Neural progenitor cell (in vitro differentiated cells): ENCODE measurements around the gene DNMT3A. TPM values are rescaled to one million over a fixed set of nuclear protein-coding genes. Genes with fewer than 3 reads are reported as not detected.

Source experiments
- DNase-seq: peaks from one replicate; pipeline ENCODE4 v3.0.0-alpha.2; 2016; ENCODE audit warnings: low spot score
- H2AFZ ChIP-seq: fragments of 200-600 bp; sonication (generic); replicated peaks from 2 replicates; pipeline ENCODE4 v1.6.1; 2016; ENCODE audit warnings: antibody characterized with exemption
- H3F3A ChIP-seq: fragments of 200-600 bp; sonication (generic); 2 replicates; pipeline ENCODE4 v1.6.1; 2016; ENCODE audit warnings: antibody characterized with exemption, low read depth
- H3K27ac ChIP-seq: fragments of 200-600 bp; sonication (generic); 2 replicates; pipeline ENCODE4 v1.5.1; 2016; ENCODE audit warnings: mild to moderate bottlenecking
- H3K27me3 ChIP-seq: fragments of 200-600 bp; sonication (generic); 2 replicates; pipeline ENCODE4 v1.6.1; 2016; ENCODE audit warnings: mild to moderate bottlenecking, moderate library complexity
- H3K36me3 ChIP-seq: fragments of 200-600 bp; sonication (generic); 2 replicates; pipeline ENCODE4 v1.5.1; 2016
- H3K4me1 ChIP-seq: fragments of 200-600 bp; sonication (generic); 2 replicates; pipeline ENCODE4 v1.6.1; 2016; ENCODE audit warnings: mixed run types
- H3K4me2 ChIP-seq: fragments of 200-600 bp; sonication (generic); 2 replicates; pipeline ENCODE4 v1.6.1; 2016
- H3K4me3 ChIP-seq: fragments of 200-600 bp; sonication (generic); 2 replicates; pipeline ENCODE4 v1.5.1; 2016
- H3K79me2 ChIP-seq: fragments of 200-600 bp; sonication (generic); 2 replicates; pipeline ENCODE4 v1.6.1; 2016; ENCODE audit warnings: low read depth
- H3K9ac ChIP-seq: fragments of 200-600 bp; sonication (generic); 2 replicates; pipeline ENCODE4 v1.6.1; 2016
- H3K9me3 ChIP-seq: fragments of 200-600 bp; sonication (generic); 2 replicates; pipeline ENCODE4 v1.5.1; 2016; ENCODE audit warnings: low read depth
- H4K20me1 ChIP-seq: fragments of 200-600 bp; sonication (generic); 2 replicates; pipeline ENCODE4 v1.6.1; 2016; ENCODE audit warnings: low read depth
- H3K27ac Mint-ChIP-seq: 3 replicates; pipeline ENCODE4 v1.8.0; 2021; ENCODE audit warnings: mixed read lengths
- H3K27me3 Mint-ChIP-seq: 2 replicates; pipeline ENCODE4 v1.8.0; 2022; ENCODE audit warnings: low read depth, mild to moderate bottlenecking, inconsistent platforms, moderate library complexity, mixed read lengths; ENCODE audit not compliant: insufficient read depth
- H3K36me3 Mint-ChIP-seq: 3 replicates; pipeline ENCODE4 v1.8.0; 2021; ENCODE audit warnings: mixed read lengths
- H3K4me1 Mint-ChIP-seq: 3 replicates; pipeline ENCODE4 v1.8.0; 2021; ENCODE audit warnings: mixed read lengths
- H3K4me3 Mint-ChIP-seq: 3 replicates; pipeline ENCODE4 v1.8.0; 2021; ENCODE audit warnings: mild to moderate bottlenecking, moderate library complexity, mixed read lengths
- H3K9me3 Mint-ChIP-seq: 3 replicates; pipeline ENCODE4 v1.8.0; 2020; ENCODE audit warnings: mixed read lengths
- CTCF ChIP-seq: fragments of 200-600 bp; sonication (generic); IDR thresholded peaks from 2 replicates; pipeline ENCODE4 v1.5.1; 2017; ENCODE audit warnings: antibody characterized with exemption, mild to moderate bottlenecking
- EZH2 ChIP-seq: fragments of 200-600 bp; sonication (generic); IDR thresholded peaks from 2 replicates; pipeline ENCODE4 v1.6.1; 2017; ENCODE audit warnings: antibody characterized with exemption, mild to moderate bottlenecking, moderate library complexity
- EZH2phosphoT487 ChIP-seq: fragments of 200-600 bp; sonication (generic); IDR thresholded peaks from 2 replicates; pipeline ENCODE4 v1.6.1; 2017; ENCODE audit warnings: antibody characterized with exemption
- total RNA-seq: library from RNA; depleted of rRNA; stranded (reverse); fragments of >200 nt; gene quantifications from 2 replicates; pipeline ENCODE4 v1.2.3, GENCODE V29; 2015; ENCODE audit warnings: low replicate concordance

DNMT3A gene
- total RNA-seq, 1 donor from 2014 or later: 46.5 TPM

- H3K27ac Mint-ChIP-seq: no peak overlapping the region
- TF ChIP-seq EZH2: no peak
- TF ChIP-seq CTCF: no peak
- TF ChIP-seq EZH2phosphoT487: no peak
- no peaks in the 10 kb centered on the region for H3K4me1 Mint-ChIP-seq
- Histone ChIP-seq H3K27me3 (no peaks in the 10 kb centered on the region), H3K79me2 (no peaks in the 10 kb centered on the region), H3K36me3 (no peaks in the 10 kb centered on the region), H3K9me3 (no peaks in the 10 kb centered on the region), H2AFZ (no peak overlapping the region), H4K20me1 (peaks cover 6% of the 10 kb centered on the region), H3K4me2 (no peak overlapping the region), H3K4me3 (no peak overlapping the region), H3K27ac (no peak overlapping the region), H3K9ac (no peak overlapping the region), H3F3A (peaks cover 21% of the 10 kb centered on the region), H3K4me1 (no peaks in the 10 kb centered on the region)
- peaks cover 49% of the 10 kb centered on the region for H3K36me3 Mint-ChIP-seq
- peaks cover 6% of the 10 kb centered on the region for H3K27me3 Mint-ChIP-seq
- no peak for DNase-seq
- H3K4me3 Mint-ChIP-seq: no peak overlapping the region
- no peaks in the 10 kb centered on the region for H3K9me3 Mint-ChIP-seq
Measured at GRCh38 chr2:25236736-25237135, 105.0 kb downstream of the DNMT3A start.

- Mint-ChIP-seq H3K9me3 (no peaks in the 10 kb centered on the region), H3K27me3 (peaks cover 3% of the 10 kb centered on the region), H3K4me3 (no peak overlapping the region), H3K27ac (no peak overlapping the region), H3K4me1 (peaks cover 2% of the 10 kb centered on the region), H3K36me3 (peaks cover 33% of the 10 kb centered on the region)
- H3F3A ChIP-seq: peaks cover 23% of the 10 kb centered on the region
- H4K20me1 ChIP-seq: peaks cover 6% of the 10 kb centered on the region
- H3K27me3 ChIP-seq: no peaks in the 10 kb centered on the region
- peaks cover 1% of the 10 kb centered on the region for H3K4me1 ChIP-seq
- no peaks in the 10 kb centered on the region for H3K9me3 ChIP-seq
- peak overlapping the region; percentile 60 for H3K27ac ChIP-seq
- H3K9ac ChIP-seq: no peak overlapping the region
- no peak for DNase-seq
- H3K4me3 ChIP-seq: no peak overlapping the region
- TF ChIP-seq EZH2: no peak
- no peak for TF ChIP-seq CTCF
- no peak for TF ChIP-seq EZH2phosphoT487
- H3K36me3 ChIP-seq: no peaks in the 10 kb centered on the region
- no peak overlapping the region for H3K4me2 ChIP-seq
- H3K79me2 ChIP-seq: no peaks in the 10 kb centered on the region
- no peak overlapping the region for H2AFZ ChIP-seq
Measured at GRCh38 chr2:25234738-25235137, 107.0 kb downstream of the DNMT3A start.

DNA sequence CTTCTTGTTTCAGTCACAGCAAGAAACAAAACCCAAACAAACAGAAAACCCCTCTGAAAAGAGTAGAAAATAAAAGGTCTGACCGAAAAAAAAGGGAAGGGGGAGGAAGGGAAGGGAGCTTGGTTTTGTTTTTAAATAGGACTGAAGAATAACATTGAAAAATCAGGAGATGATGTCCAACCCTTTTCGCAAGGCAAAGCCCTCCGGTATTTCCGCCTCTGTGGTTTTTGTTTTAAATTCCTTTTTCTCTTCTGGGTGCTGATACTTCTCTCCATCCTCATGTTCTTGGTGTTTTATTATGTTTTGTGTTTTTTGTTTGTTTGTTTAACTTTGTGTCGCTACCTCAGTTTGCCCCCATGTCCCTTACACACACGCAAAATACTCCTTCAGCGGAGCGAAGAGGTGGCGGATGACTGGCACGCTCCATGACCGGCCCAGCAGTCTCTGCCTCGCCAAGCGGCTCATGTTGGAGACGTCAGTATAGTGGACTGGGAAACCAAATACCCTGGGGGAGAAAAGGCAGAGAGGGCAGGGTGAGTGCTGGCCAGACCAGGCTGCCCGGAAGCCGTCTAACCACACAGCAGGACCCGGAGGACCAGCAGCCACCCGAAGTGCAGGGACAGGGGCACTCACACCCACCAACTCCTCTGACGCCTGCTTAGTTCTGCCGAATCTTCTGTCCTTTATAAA lies 107.7 kb downstream of the DNMT3A start:
- peaks cover 8% of the 10 kb centered on the region for H3K4me1 ChIP-seq
- H3K27me3 ChIP-seq: no peaks in the 10 kb centered on the region
- TF ChIP-seq EZH2phosphoT487: no peak
- TF ChIP-seq EZH2: no peak
- TF ChIP-seq CTCF: no peak
- DNase-seq: no peak
- H4K20me1 ChIP-seq: peaks cover 6% of the 10 kb centered on the region
- no peak overlapping the region for H3K4me2 ChIP-seq
- H3K36me3 ChIP-seq: no peaks in the 10 kb centered on the region
- Mint-ChIP-seq H3K27ac (no peak overlapping the region), H3K36me3 (peaks cover 28% of the 10 kb centered on the region), H3K4me1 (peaks cover 9% of the 10 kb centered on the region), H3K4me3 (no peak overlapping the region), H3K9me3 (no peaks in the 10 kb centered on the region), H3K27me3 (peaks cover 3% of the 10 kb centered on the region)
- no peak overlapping the region for H3K9ac ChIP-seq
- H3K79me2 ChIP-seq: no peaks in the 10 kb centered on the region
- H2AFZ ChIP-seq: no peak overlapping the region
- peak overlapping the region; percentile 63 for H3K27ac ChIP-seq
- H3F3A ChIP-seq: peaks cover 30% of the 10 kb centered on the region
- no peaks in the 10 kb centered on the region for H3K9me3 ChIP-seq
- no peak overlapping the region for H3K4me3 ChIP-seq
